SU-DHL-6 (cell line): Measurements from ENCODE around the gene PARL.

Source experiments
- H2AFZ ChIP-seq: fragments of 200-600 bp; sonication (generic); 2 replicates; pipeline ENCODE4 v1.6.1; 2014; ENCODE audit warnings: low read depth, mild to moderate bottlenecking, moderate library complexity, mixed read lengths, antibody characterized with exemption, low read length; ENCODE audit not compliant: severe bottlenecking
- H3F3A ChIP-seq: fragments of 200-600 bp; shearing (Covaris generic); 2 replicates; pipeline ENCODE4 v1.6.0; 2016; ENCODE audit warnings: antibody characterized with exemption, mild to moderate bottlenecking; ENCODE audit not compliant: insufficient read depth
- H3K27ac ChIP-seq: fragments of 200-600 bp; sonication (generic); 2 replicates; pipeline ENCODE4 v1.5.1; 2016; ENCODE audit warnings: low read depth, mild to moderate bottlenecking, low read length, moderate library complexity, mixed read lengths
- H3K27me3 ChIP-seq: fragments of 200-600 bp; sonication (generic), shearing (Covaris generic); 2 replicates; pipeline ENCODE4 v1.6.0; 2014; ENCODE audit warnings: mild to moderate bottlenecking, low read length
- H3K36me3 ChIP-seq: fragments of 200-600 bp; sonication (generic); 2 replicates; pipeline ENCODE4 v1.6.1; 2014; ENCODE audit warnings: mild to moderate bottlenecking, low read length, mixed read lengths
- H3K4me2 ChIP-seq: fragments of 300-600, 200-600 bp; shearing (Covaris generic), sonication (generic); 2 replicates; pipeline ENCODE4 v1.6.0; 2014; ENCODE audit warnings: low read length, low read depth, mild to moderate bottlenecking; ENCODE audit not compliant: poor library complexity, severe bottlenecking
- H3K4me3 ChIP-seq: fragments of 200-600 bp; sonication (generic); 2 replicates; pipeline ENCODE4 v1.5.1; 2014; ENCODE audit warnings: antibody characterized with exemption, low read length, mild to moderate bottlenecking, mixed read lengths; ENCODE audit not compliant: insufficient read depth, poor library complexity, severe bottlenecking
- H3K79me2 ChIP-seq: fragments of 200-600 bp; sonication (generic); 2 replicates; pipeline ENCODE4 v1.6.1; 2014; ENCODE audit warnings: mild to moderate bottlenecking, low read length, moderate library complexity; ENCODE audit not compliant: insufficient read depth
- H3K9ac ChIP-seq: fragments of 200-600 bp; sonication (generic); 2 replicates; pipeline ENCODE4 v1.7.0; 2014; ENCODE audit warnings: mild to moderate bottlenecking, low read length
- H3K9me2 ChIP-seq: fragments of 200-600 bp; sonication (generic); replicated peaks from 2 replicates; pipeline ENCODE4 v1.6.1; 2014; ENCODE audit warnings: low read length; ENCODE audit not compliant: insufficient read depth
- H3K9me3 ChIP-seq: fragments of 200-600 bp; sonication (generic); 2 replicates; pipeline ENCODE4 v1.6.1; 2014; ENCODE audit warnings: low read length, mixed read lengths; ENCODE audit not compliant: insufficient read depth
- H4K20me1 ChIP-seq: fragments of 200-600 bp; sonication (generic); 2 replicates; pipeline ENCODE4 v1.6.1; 2014; ENCODE audit warnings: low read depth, mild to moderate bottlenecking, antibody characterized with exemption, low read length, moderate library complexity, mixed read lengths
- EZH2phosphoT487 ChIP-seq: fragments of 200-600 bp; sonication (generic), shearing (Covaris generic); conservative IDR thresholded peaks from 2 replicates; pipeline ENCODE4 v1.6.1; 2018; ENCODE audit warnings: mild to moderate bottlenecking, antibody characterized with exemption, low read length, moderate library complexity, mixed read lengths
- TF ChIP-seq, protein P1 (sequence below): fragments of 200-600 bp; sonication (generic); IDR thresholded peaks from one replicate; pipeline ENCODE4 v1.5.1; 2017; ENCODE audit warnings: antibody characterized with exemption, mild to moderate bottlenecking, low read length, moderate library complexity; ENCODE audit not compliant: insufficient read depth, poor library complexity, severe bottlenecking

PARL gene

DNA sequence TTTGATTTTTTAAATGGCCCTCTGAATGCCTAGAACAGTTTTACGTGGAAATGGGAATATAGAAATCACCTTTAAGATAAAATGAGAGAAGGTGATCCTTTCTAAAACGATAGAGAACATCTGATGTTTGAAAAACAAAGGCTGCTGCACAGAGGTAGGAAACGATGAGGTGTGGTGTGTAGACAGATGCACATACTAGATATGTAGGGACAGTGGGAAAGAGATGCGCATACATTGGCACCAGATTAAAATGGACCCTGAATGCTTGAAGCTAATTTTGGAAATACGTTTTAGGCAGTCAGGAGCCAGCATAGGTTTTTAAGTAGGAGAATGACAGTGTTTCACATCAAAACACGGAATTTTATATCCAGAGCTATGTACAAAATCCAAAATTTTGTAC is 88.3 kb downstream of the PARL start:
- H3K9me3 ChIP-seq: no peaks in the 10 kb centered on the region
- H3F3A ChIP-seq: no peaks in the 10 kb centered on the region
- H3K27ac ChIP-seq: no peak overlapping the region
- no peak overlapping the region for H2AFZ ChIP-seq
- H3K27me3 ChIP-seq: no peaks in the 10 kb centered on the region
- H3K36me3 ChIP-seq: peaks cover 26% of the 10 kb centered on the region; the same call in 1 of the 2 replicates
- H3K79me2 ChIP-seq: no peaks in the 10 kb centered on the region
- H3K4me2 ChIP-seq: no peak overlapping the region
- H3K9me2 ChIP-seq: no peaks in the 10 kb centered on the region
- H3K9ac ChIP-seq: no peak overlapping the region
- TF ChIP-seq, protein P1, sequence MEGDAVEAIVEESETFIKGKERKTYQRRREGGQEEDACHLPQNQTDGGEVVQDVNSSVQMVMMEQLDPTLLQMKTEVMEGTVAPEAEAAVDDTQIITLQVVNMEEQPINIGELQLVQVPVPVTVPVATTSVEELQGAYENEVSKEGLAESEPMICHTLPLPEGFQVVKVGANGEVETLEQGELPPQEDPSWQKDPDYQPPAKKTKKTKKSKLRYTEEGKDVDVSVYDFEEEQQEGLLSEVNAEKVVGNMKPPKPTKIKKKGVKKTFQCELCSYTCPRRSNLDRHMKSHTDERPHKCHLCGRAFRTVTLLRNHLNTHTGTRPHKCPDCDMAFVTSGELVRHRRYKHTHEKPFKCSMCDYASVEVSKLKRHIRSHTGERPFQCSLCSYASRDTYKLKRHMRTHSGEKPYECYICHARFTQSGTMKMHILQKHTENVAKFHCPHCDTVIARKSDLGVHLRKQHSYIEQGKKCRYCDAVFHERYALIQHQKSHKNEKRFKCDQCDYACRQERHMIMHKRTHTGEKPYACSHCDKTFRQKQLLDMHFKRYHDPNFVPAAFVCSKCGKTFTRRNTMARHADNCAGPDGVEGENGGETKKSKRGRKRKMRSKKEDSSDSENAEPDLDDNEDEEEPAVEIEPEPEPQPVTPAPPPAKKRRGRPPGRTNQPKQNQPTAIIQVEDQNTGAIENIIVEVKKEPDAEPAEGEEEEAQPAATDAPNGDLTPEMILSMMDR: no peak
- TF ChIP-seq EZH2phosphoT487: no peak
- H3K4me3 ChIP-seq: no peak overlapping the region
- H4K20me1 ChIP-seq: no peaks in the 10 kb centered on the region

DNA sequence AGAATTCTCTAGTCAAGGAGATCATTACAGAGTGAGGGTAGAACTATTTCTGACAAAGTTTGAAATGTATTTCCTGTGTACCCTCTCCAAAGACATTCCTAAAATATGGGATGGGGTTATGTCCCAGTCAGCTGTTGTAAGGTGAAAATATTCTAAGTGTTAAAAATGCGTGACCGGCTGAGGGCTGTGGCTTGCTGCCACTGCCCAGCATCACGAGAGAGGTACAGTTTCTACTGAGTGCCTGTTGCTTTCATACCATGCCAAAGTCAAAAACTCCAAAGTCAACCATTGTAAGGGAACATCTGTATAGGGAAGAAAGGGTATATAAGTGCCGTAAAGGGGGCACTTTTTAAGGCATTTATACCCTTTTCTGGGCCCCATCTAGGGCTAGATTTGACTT is 90.2 kb downstream of the PARL start:
- 0 out of 2 replicates have a peak, but pooled peaks cover 4% of the 10 kb centered on the region for H3K79me2 ChIP-seq
- no peaks in the 10 kb centered on the region for H4K20me1 ChIP-seq
- H3K36me3 ChIP-seq: peaks cover 23% of the 10 kb centered on the region; the same call in 1 of the 2 replicates
- no peak overlapping the region for H3K9ac ChIP-seq
- H3F3A ChIP-seq: no peaks in the 10 kb centered on the region
- no peaks in the 10 kb centered on the region for H3K9me2 ChIP-seq
- TF ChIP-seq, protein P1: no peak
- no peak for TF ChIP-seq EZH2phosphoT487
- H3K27ac ChIP-seq: no peak overlapping the region
- H3K9me3 ChIP-seq: no peaks in the 10 kb centered on the region
- no peak overlapping the region for H3K4me2 ChIP-seq
- no peak overlapping the region for H2AFZ ChIP-seq
- H3K27me3 ChIP-seq: no peaks in the 10 kb centered on the region
- no peak overlapping the region for H3K4me3 ChIP-seq

DNA sequence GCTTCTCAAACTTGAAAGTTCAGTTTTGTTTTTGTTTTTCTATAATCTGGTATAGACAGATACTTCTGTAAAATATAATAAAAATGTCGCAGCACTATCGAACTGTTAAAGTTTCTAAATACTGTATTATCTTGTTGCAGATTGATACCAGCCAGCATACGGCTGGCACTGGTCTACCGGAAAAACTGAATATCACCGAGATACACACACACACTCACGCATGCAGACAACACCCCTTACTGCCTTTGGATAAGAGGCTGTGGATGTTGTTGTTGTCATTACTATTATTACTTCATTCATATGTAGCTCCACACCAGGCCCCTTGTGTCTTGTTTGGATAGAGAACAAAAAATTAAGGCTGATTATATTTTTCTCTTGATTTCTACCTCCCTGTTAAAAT is 91.7 kb downstream of the PARL start:
- no peak for TF ChIP-seq EZH2phosphoT487
- TF ChIP-seq, protein P1: no peak
- Histone ChIP-seq H3K9me3 (no peaks in the 10 kb centered on the region), H4K20me1 (no peaks in the 10 kb centered on the region), H3K9ac (no peak overlapping the region), H2AFZ (no peak overlapping the region), H3K27me3 (no peaks in the 10 kb centered on the region), H3K79me2 (peaks cover 11% of the 10 kb centered on the region; the same call in 1 of the 2 replicates), H3K4me2 (no peak overlapping the region), H3K36me3 (peaks cover 20% of the 10 kb centered on the region; the same call in 1 of the 2 replicates), H3K4me3 (no peak overlapping the region), H3F3A (no peaks in the 10 kb centered on the region), H3K9me2 (no peaks in the 10 kb centered on the region), H3K27ac (no peak overlapping the region)

DNA sequence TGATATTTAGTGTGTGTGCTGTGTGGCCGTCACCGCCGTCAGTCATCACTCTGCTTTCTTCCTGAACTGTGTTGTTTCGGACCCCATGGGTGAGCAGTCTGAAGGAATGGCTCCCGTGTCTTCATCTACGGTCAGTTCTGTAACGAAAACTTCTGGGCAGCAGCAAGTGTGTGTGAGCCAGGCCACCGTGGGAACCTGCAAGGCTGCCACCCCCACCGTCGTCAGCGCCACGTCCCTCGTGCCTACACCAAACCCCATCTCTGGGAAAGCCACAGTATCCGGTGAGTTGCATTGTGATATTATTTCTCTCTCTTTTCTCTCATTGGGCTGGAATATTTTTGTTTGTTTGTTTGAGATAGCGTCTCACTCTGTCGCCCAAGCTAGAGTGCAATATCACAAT is 94.0 kb downstream of the PARL start:
- Histone ChIP-seq H3F3A (no peaks in the 10 kb centered on the region), H3K9ac (no peak overlapping the region), H3K9me3 (no peaks in the 10 kb centered on the region), H2AFZ (no peak overlapping the region), H3K4me3 (no peak overlapping the region), H4K20me1 (no peaks in the 10 kb centered on the region), H3K27ac (no peak overlapping the region), H3K79me2 (peaks cover 11% of the 10 kb centered on the region; the same call in 1 of the 2 replicates), H3K27me3 (no peaks in the 10 kb centered on the region), H3K36me3 (peaks cover 27% of the 10 kb centered on the region; the same call in 1 of the 2 replicates), H3K4me2 (no peak overlapping the region), H3K9me2 (no peaks in the 10 kb centered on the region)
- TF ChIP-seq, protein P1: no peak
- TF ChIP-seq EZH2phosphoT487: no peak
